Hematopoietic multipotent progenitor cell treated with erythropoietin and hydrocortisone succinate and interleukin-3 and kit ligand, for 6 days (in vitro differentiated cells): ENCODE measurements around the gene RPS26.

Experiments used
- DNase-seq: peaks from one replicate; pipeline ENCODE4 v3.0.0-alpha.2; 2015

RPS26 gene

DNA sequence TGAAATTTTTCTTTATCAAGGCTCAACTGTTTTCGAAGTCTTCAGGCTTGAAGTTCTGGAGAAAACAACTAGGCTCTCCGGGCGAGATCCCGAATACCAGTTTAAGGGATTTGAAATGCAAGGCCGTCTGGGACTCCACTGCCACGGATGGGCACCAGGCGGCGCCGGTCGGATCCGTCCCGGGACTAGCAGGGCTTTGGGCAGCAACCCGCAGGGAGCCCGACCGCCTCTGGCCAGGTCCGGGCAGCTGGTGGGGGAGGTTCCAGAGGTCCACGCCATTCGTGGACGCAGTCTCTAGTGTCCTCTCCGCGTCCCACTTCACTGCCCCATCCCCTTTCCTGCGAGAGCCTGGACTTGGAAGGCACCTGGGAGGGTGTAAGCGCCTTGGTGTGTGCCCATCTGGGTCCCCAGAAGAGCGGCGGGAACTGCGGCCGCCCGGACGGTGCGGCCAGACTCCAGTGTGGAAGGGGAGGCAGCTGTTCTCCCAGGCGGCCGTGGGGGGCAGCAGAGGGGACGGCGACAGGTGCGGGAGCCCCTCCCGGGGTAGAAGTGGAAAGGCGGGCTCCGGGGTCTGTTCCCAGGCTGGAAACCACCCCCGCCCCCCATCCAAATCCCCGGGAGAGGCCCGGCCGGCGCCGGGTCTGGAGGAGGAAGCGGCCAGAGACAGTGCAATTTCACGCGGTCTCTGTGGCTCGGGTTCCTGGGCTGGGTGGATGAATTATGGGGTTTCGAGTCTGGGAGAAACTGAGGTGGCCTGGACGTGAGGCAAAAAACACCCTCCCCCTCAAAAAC lies 37.4 kb downstream of the RPS26 start:
- peak; percentile 77 for DNase-seq

GRCh38 chr12:56079723-56080555 lies 38.2 kb downstream of the RPS26 start, which contains the start of gene ERBB3:
Gene ERBB3, plus strand, starts transcription at chr12:56080165. Its CDS starts 136 bp downstream, at chr12:56080301.
- peak; percentile 76 for DNase-seq

GRCh38 chr12:56080556-56081138 lies 38.9 kb downstream of the RPS26 start:
- no peak for DNase-seq

GRCh38 chr12:56081393-56082347 lies 40.0 kb downstream of the RPS26 start:
- DNase-seq, result no peak

- DNase-seq, result no peak
These were observed 40.7 kb downstream of the RPS26 start for GRCh38 chr12:56082382-56082781.

DNA sequence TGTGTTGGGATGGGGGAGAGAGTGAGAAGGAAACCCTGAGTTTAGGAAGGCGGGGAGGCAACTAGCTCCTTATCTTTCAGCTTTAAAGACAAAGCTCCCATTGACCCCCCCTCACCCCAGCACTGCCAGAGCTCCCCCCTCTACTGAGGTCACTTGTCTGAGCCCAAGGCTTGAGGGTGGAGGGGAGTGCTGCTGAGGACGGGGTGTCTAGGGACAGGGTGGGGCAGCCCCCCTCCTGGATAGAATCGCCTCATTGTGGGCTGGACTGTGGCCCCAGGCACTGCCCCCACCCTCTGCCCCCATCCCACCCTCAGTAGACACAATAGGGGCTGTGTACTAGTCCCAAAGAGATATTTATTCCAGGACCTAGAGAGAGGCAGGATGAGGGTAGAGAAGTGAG lies 41.2 kb downstream of the RPS26 start:
- no peak for DNase-seq

GRCh38 chr12:56084958-56085543 lies 43.3 kb downstream of the RPS26 start:
- peak; percentile 73 for DNase-seq

- DNase-seq, result no peak
These were observed 44.4 kb downstream of the RPS26 start for GRCh38 chr12:56086096-56086495.

DNA sequence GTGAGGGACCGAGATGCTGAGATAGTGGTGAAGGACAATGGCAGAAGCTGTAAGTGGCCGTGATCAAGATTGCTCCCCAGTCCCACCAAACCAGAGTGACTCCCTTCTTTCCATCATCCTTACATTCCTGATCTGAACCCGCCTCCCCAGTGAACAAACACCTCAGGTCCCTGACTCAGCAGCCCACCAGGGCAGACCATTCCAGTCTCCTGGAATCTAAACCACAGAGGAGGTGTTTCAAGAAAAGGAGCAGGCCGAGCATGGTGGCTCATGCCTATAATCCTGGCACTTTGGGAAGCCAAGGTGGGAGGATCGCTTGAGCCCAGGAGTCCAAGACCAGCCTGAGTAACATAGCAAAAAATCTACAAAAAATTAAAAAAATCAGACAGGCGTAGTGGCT lies 44.9 kb downstream of the RPS26 start:
- no peak for DNase-seq

DNA sequence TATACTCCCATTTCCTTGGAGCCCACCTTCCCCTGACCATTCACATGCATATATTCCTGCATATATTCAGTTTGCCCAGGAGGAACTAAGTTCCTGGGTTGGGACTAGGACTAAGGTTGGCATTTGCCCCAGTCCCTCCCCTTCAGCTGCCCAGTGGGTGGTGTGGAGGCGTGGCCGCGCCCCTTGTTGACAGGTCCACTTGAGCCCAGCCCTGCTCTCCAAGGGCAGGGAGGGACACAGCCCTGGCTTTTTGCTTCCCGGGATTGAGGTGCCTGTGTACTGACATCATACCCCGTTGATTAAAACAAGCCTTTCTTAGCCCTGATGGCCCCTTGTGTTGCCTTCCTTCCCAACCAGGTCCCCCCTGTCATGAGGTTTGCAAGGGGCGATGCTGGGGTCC lies 45.5 kb downstream of the RPS26 start:
- DNase-seq, result no peak
